Endothelial cell of umbilical vein (primary cell): ENCODE results near the gene PGAM5. TPM values are rescaled to one million over a fixed set of nuclear protein-coding genes. Genes with fewer than 3 reads are reported as not detected.

Source experiments
- BruUV-seq: library from RNA; stranded (reverse); fragments of 400-500 nt; replicated peaks from 2 replicates; lab custom pipeline; 2021; lab: Mats Ljungman, UMichigan
- CTCF ChIA-PET: fragments of 300-600, 350-600 bp; sonication (Branson Sonifier 250); formaldehyde crosslinking; loops from one replicate; lab custom pipeline; 2021; ENCODE audit warnings: antibody characterized with exemption, inconsistent platforms; lab: Charles Lee
- POLR2A ChIA-PET: fragments of 300-600, 350-600 bp; sonication (Branson Sonifier 250); formaldehyde crosslinking; loops from one replicate; lab custom pipeline; 2021; ENCODE audit warnings: antibody characterized with exemption, inconsistent platforms; lab: Charles Lee
- DNase-seq: peaks from one replicate; pipeline ENCODE4 v3.0.0-alpha.2; 2011; ENCODE audit warnings: low read depth, low spot score
- FAIRE-seq: peaks from 2 replicates; lab custom pipeline; 2011; peaks lifted over from hg19 to GRCh38; lab: Jason Lieb, UNC
- H2AFZ ChIP-seq: 2 replicates; pipeline ENCODE4 v1.6.0; 2012; ENCODE audit warnings: low read depth, low read length, control low read depth, inconsistent platforms
- H3K27ac ChIP-seq: 2 replicates; pipeline ENCODE4 v1.5.1; 2011; ENCODE audit warnings: low read depth, mild to moderate bottlenecking, control low read depth, low read length, moderate library complexity; ENCODE audit not compliant: insufficient read depth
- H3K27me3 ChIP-seq, 2 experiments: 2 replicates each; pipeline versions ENCODE4 v1.6.0 to v1.6.1; 2011; ENCODE audit warnings: low read length in 2 of 2, mixed read lengths in 1 of 2; ENCODE audit not compliant: control insufficient read depth in 2 of 2, insufficient read depth in 2 of 2
- H3K36me3 ChIP-seq, 2 experiments: 2 replicates in 1 of 2; 3 replicates in 1 of 2; pipeline ENCODE4 v1.5.1; 2011; ENCODE audit warnings: low read length in 2 of 2, mild to moderate bottlenecking in 1 of 2, moderate library complexity in 1 of 2; ENCODE audit not compliant: control insufficient read depth in 2 of 2, insufficient read depth in 2 of 2; ENCODE audit errors: extremely low read depth in 1 of 2
- H3K4me1 ChIP-seq: 3 replicates; pipeline ENCODE4 v1.5.1; 2011; ENCODE audit warnings: mild to moderate bottlenecking, low read length; ENCODE audit not compliant: control insufficient read depth, insufficient read depth; ENCODE audit errors: extremely low read depth
- H3K4me2 ChIP-seq: 2 replicates; pipeline ENCODE4 v1.6.1; 2011; ENCODE audit warnings: low read length, control low read depth, mixed read lengths; ENCODE audit not compliant: insufficient read depth
- H3K4me3 ChIP-seq, 3 experiments: fragments of 200-600 bp in 1 of 3; sonication (generic), shearing (Covaris generic) in 1 of 3; replicated peaks in 1 of 3; 2 replicates each; pipeline ENCODE4 v1.5.1; 2011 to 2016; ENCODE audit warnings: control low read depth in 3 of 3, low read length in 3 of 3, mild to moderate bottlenecking in 2 of 3, inconsistent platforms in 1 of 3, low read depth in 1 of 3, moderate library complexity in 1 of 3; ENCODE audit not compliant: insufficient read depth in 1 of 3
- H3K79me2 ChIP-seq: 2 replicates; pipeline ENCODE4 v1.6.0; 2012; ENCODE audit warnings: low read length, inconsistent platforms; ENCODE audit not compliant: control insufficient read depth, insufficient read depth
- H3K9ac ChIP-seq: replicated peaks from 2 replicates; pipeline ENCODE3; 2011; ENCODE audit warnings: low read length, control low read depth; ENCODE audit not compliant: insufficient read depth; ENCODE audit errors: extremely low read depth
- H3K9me1 ChIP-seq: replicated peaks from 3 replicates; pipeline ENCODE4 v1.6.0; 2011; ENCODE audit warnings: mild to moderate bottlenecking, low read length; ENCODE audit not compliant: control insufficient read depth, insufficient read depth; ENCODE audit errors: extremely low read depth
- H3K9me3 ChIP-seq: replicated peaks from 2 replicates; pipeline ENCODE4 v1.5.1; 2012; ENCODE audit warnings: low read length, inconsistent platforms; ENCODE audit not compliant: control insufficient read depth, insufficient read depth
- H4K20me1 ChIP-seq: replicated peaks from 2 replicates; pipeline ENCODE3; 2011; ENCODE audit warnings: mild to moderate bottlenecking, low read length; ENCODE audit not compliant: control insufficient read depth, insufficient read depth; ENCODE audit errors: extremely low read depth
- CTCF ChIP-seq, 2 donors: IDR thresholded peaks; 1 replicate in 1 of 2; 2 replicates in 1 of 2; pipeline ENCODE4 v1.5.1; 2011; ENCODE audit warnings: low read length in 2 of 2, mild to moderate bottlenecking in 2 of 2, moderate library complexity in 2 of 2, control low read depth in 1 of 2, inconsistent platforms in 1 of 2, low read depth in 1 of 2; ENCODE audit not compliant: insufficient read depth in 1 of 2; ENCODE audit errors: extremely low read depth in 1 of 2
- EZH2 ChIP-seq: IDR thresholded peaks from 2 replicates; pipeline ENCODE4 v1.6.1; 2012; ENCODE audit warnings: borderline replicate concordance, low read depth, mild to moderate bottlenecking, moderate library complexity, low read length, inconsistent platforms; ENCODE audit not compliant: severe bottlenecking
- FOS ChIP-seq: IDR thresholded peaks from 2 replicates; pipeline ENCODE4 v1.6.1; 2011; ENCODE audit warnings: mild to moderate bottlenecking, low read length, moderate library complexity, borderline replicate concordance; ENCODE audit not compliant: insufficient read depth
- GATA2 ChIP-seq: IDR thresholded peaks from 2 replicates; pipeline ENCODE4 v1.7.0; 2011; ENCODE audit warnings: low read depth, mild to moderate bottlenecking, moderate library complexity, mixed read lengths, low read length; ENCODE audit not compliant: insufficient read length, insufficient read depth
- JUN ChIP-seq: IDR thresholded peaks from 2 replicates; pipeline ENCODE4 v1.6.1; 2011; ENCODE audit warnings: borderline replicate concordance, low read depth; ENCODE audit not compliant: insufficient read length, insufficient read depth
- MAX ChIP-seq: IDR thresholded peaks from 2 replicates; pipeline ENCODE4 v1.6.1; 2011; ENCODE audit not compliant: insufficient read depth, insufficient read length
- MYC ChIP-seq: IDR thresholded peaks from one replicate; pipeline ENCODE4 v1.6.1; 2011; ENCODE audit warnings: mild to moderate bottlenecking, low read depth, low read length
- POLR2A ChIP-seq: IDR thresholded peaks from 2 replicates; pipeline ENCODE4 v1.6.1; 2012; ENCODE audit warnings: low read depth, mild to moderate bottlenecking, control low read depth, low read length
- POLR2AphosphoS5 ChIP-seq: IDR thresholded peaks from 2 replicates; pipeline ENCODE4 v1.6.1; 2012; ENCODE audit warnings: low read depth, mild to moderate bottlenecking, control low read depth, low read length, moderate library complexity; ENCODE audit not compliant: insufficient read depth
- dilution Hi-C: fragments of 300-500 bp; cut with MboI; formaldehyde crosslinking; loops from one replicate; pipeline ENCODE4 v1.15.0; 2019; ENCODE audit warnings: low sequenced_read_pairs; ENCODE audit not compliant: extremely low pct_ligation_motif_present
- intact Hi-C: fragments of 100-400 bp; cut with micrococcal nuclease; formaldehyde crosslinking; loops from one replicate; pipeline ENCODE4 v1.10.0; 2022
- polyA plus RNA-seq, 4 experiments: library from polyadenylated mRNA; depleted of rRNA in 3 of 4; stranded (reverse) in 3 of 4; unstranded in 1 of 4; fragments of >200 nt; gene quantifications; 2 replicates each; pipeline versions ENCODE4 v1.2.1 to v1.2.3, GENCODE V29; 2011 to 2012; ENCODE audit warnings: missing spikeins in 1 of 4
- total RNA-seq: library from RNA; stranded (reverse); gene quantifications from 2 replicates; pipeline ENCODE4 v1.2.3, GENCODE V29; 2021

The PGAM5 gene
- total and polyA plus RNA-seq, 2 donors (not counting 3 experiments of a cell fraction or from before 2014, with no cell fraction given) = 23.1 to 52.8 TPM

GRCh38 chr12:132747395-132747794 is 36.8 kb downstream of the PGAM5 start:
- Histone ChIP-seq H3K9me3 (no peaks in the 10 kb centered on the region), H3K9ac (no peak overlapping the region), H2AFZ (no peak overlapping the region), H3K4me3 (no peak overlapping the region), H3K4me1 (no peaks in the 10 kb centered on the region), H3K4me2 (no peak overlapping the region), H3K27ac (no peak overlapping the region), H3K27me3 (no peaks in the 10 kb centered on the region), H3K9me1 (no peaks in the 10 kb centered on the region), H3K79me2 (peaks cover 49% of the 10 kb centered on the region), H4K20me1 (peaks cover 3% of the 10 kb centered on the region), H3K36me3 (peaks cover 54 to 55% of the 10 kb centered on the region in 2 experiments)
- dilution Hi-C loops (no loop called here), intact Hi-C loops (no loop called here)
- DNase-seq (no peak), FAIRE-seq (no peak)
- BruUV-seq = no TSS peak
- POLR2A ChIA-PET = no interaction called here
- CTCF ChIA-PET = no interaction called here
- TF ChIP-seq GATA2 (no peak), CTCF (IDR thresholded peaks at IDR 0.05; ENCODE audit: extremely low read depth in 1 of 2, insufficient read depth in 1 of 2, low read depth in 1 of 2, low read length in 2 of 2) (no peak), EZH2 (no peak), MAX (no peak), MYC (no peak), POLR2AphosphoS5 (no peak), POLR2A (no peak), FOS (no peak), JUN (no peak)
